ENCODE measurements around the gene CA14.

DNA sequence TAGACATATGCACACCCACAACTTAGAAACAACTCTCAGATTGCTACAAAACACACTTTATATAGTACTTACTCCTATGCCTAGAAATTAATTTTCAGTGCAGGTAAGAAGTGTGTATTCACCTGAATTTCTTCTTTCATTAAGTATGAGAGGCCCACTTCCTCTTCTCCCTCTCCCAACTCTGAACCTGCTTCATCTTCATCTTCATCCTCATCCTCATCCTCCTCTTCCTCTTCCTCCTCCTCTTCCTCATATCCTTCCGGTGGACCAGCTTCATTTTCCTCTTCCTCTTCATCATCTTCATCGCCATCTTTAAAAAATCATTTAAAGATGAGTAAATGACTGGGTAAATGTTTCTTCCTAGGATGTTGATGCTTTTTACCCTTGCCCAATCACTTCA lies 31.1 kb upstream of the CA14 start:
- TF ChIP-seq POLR2A (IDR thresholded peaks at IDR 0.05), result no peak
- TF ChIP-seq, protein P1, sequence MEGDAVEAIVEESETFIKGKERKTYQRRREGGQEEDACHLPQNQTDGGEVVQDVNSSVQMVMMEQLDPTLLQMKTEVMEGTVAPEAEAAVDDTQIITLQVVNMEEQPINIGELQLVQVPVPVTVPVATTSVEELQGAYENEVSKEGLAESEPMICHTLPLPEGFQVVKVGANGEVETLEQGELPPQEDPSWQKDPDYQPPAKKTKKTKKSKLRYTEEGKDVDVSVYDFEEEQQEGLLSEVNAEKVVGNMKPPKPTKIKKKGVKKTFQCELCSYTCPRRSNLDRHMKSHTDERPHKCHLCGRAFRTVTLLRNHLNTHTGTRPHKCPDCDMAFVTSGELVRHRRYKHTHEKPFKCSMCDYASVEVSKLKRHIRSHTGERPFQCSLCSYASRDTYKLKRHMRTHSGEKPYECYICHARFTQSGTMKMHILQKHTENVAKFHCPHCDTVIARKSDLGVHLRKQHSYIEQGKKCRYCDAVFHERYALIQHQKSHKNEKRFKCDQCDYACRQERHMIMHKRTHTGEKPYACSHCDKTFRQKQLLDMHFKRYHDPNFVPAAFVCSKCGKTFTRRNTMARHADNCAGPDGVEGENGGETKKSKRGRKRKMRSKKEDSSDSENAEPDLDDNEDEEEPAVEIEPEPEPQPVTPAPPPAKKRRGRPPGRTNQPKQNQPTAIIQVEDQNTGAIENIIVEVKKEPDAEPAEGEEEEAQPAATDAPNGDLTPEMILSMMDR (IDR thresholded peaks at IDR 0.05), result no peak
